Peyer's patch (tissue), 4 donors: ENCODE data around the gene KCNMA1.

ENCODE experiments used
- POLR2A ChIP-seq, 2 donors: fragments of 450-650 bp; IDR thresholded peaks; one replicate each; pipeline ENCODE4 v1.5.1; 2017; ENCODE audit warnings: antibody characterized with exemption in 2 of 2, mild to moderate bottlenecking in 2 of 2, moderate library complexity in 2 of 2
- TF ChIP-seq, protein P1 (sequence below), 6 experiments: fragments of 450-650 bp in 4 of 6; fragments of 200-600 bp in 2 of 6; sonication (generic) in 1 of 6; IDR thresholded peaks; one replicate each; pipeline ENCODE4 v1.5.1; 2017 to 2019; ENCODE audit warnings: antibody characterized with exemption in 6 of 6, mild to moderate bottlenecking in 3 of 6, moderate library complexity in 1 of 6

DNA sequence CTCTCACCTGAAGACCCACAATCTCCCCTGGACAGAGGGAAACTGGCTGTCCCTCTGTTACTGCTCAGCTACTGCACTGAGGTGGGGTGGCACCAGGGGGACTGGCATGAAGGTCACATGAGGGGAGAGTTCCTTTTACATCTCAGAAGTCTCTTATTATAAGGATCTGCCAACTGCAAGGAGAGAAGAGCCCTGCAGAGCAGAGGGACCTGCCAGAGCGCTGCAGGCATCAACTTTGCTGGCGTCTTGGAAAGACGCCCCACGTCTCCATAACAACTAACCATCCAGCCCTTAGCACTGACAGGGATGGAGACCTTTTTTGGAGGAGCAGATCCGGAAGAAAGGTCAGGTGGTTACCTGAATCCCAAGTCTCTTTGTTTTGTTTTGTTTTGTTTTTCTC is 218.6 kb downstream of the KCNMA1 start:
- no peak for TF ChIP-seq POLR2A (IDR thresholded peaks at IDR 0.05)
- TF ChIP-seq, protein P1, sequence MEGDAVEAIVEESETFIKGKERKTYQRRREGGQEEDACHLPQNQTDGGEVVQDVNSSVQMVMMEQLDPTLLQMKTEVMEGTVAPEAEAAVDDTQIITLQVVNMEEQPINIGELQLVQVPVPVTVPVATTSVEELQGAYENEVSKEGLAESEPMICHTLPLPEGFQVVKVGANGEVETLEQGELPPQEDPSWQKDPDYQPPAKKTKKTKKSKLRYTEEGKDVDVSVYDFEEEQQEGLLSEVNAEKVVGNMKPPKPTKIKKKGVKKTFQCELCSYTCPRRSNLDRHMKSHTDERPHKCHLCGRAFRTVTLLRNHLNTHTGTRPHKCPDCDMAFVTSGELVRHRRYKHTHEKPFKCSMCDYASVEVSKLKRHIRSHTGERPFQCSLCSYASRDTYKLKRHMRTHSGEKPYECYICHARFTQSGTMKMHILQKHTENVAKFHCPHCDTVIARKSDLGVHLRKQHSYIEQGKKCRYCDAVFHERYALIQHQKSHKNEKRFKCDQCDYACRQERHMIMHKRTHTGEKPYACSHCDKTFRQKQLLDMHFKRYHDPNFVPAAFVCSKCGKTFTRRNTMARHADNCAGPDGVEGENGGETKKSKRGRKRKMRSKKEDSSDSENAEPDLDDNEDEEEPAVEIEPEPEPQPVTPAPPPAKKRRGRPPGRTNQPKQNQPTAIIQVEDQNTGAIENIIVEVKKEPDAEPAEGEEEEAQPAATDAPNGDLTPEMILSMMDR (IDR thresholded peaks at IDR 0.05): no peak
